GM18519 (cell line): ENCODE data around the gene SHCBP1L.
"Not testable (repeated sequence)": the region's sequence is repeated elsewhere in the genome, so short reads cannot be mapped to it uniquely, and the experiment has no call there.

Experiments
- ATAC-seq: cut with Tn5 transposase; IDR thresholded peaks from one replicate; pipeline ENCODE4 v1.9.1; 2021; ENCODE audit warnings: mild to moderate bottlenecking, moderate library complexity; ENCODE audit not compliant: unreplicated experiment, low FRiP score

Gene SHCBP1L

GRCh38 chr1:182905321-182905720 lies 47.6 kb downstream of the SHCBP1L start:
- ATAC-seq: no peak

GRCh38 chr1:182901946-182902345 lies 51.0 kb downstream of the SHCBP1L start:
- ATAC-seq: not testable (repeated sequence)

- no peak for ATAC-seq
Measured at GRCh38 chr1:182897696-182898095, 55.3 kb downstream of the SHCBP1L start.

GRCh38 chr1:182890927-182891610 lies 61.9 kb downstream of the SHCBP1L start:
- ATAC-seq: no peak

- ATAC-seq: no peak
Measured at GRCh38 chr1:182889997-182890396, 63.0 kb downstream of the SHCBP1L start.

- no peak for ATAC-seq
Measured at GRCh38 chr1:182888736-182889531, 64.0 kb downstream of the SHCBP1L start.

GRCh38 chr1:182886985-182887384 lies 66.0 kb downstream of the SHCBP1L start:
- ATAC-seq: no peak

- no peak for ATAC-seq
Measured at GRCh38 chr1:182885591-182885990, 67.4 kb downstream of the SHCBP1L start.

- no peak for ATAC-seq
Measured at GRCh38 chr1:182884872-182885271, 68.1 kb downstream of the SHCBP1L start.

- ATAC-seq: no peak
Measured at GRCh38 chr1:182877842-182878241, 75.1 kb downstream of the SHCBP1L start.

- no peak for ATAC-seq
Measured at GRCh38 chr1:182877331-182877730, 75.6 kb downstream of the SHCBP1L start.

- no peak for ATAC-seq
Measured at GRCh38 chr1:182875889-182876288, 77.1 kb downstream of the SHCBP1L start.

GRCh38 chr1:182872881-182873280 lies 80.1 kb downstream of the SHCBP1L start:
- ATAC-seq: no peak

- no peak for ATAC-seq
Measured at GRCh38 chr1:182869241-182869666, 83.7 kb downstream of the SHCBP1L start.

GRCh38 chr1:182867861-182868260 lies 85.1 kb downstream of the SHCBP1L start:
- no peak for ATAC-seq

- ATAC-seq: no peak
Measured at GRCh38 chr1:182863940-182864339, 89.0 kb downstream of the SHCBP1L start.

- ATAC-seq: no peak
Measured at GRCh38 chr1:182862827-182863226, 90.1 kb downstream of the SHCBP1L start.

GRCh38 chr1:182861994-182862393 lies 91.0 kb downstream of the SHCBP1L start:
- no peak for ATAC-seq

GRCh38 chr1:182860658-182861057 lies 92.3 kb downstream of the SHCBP1L start:
- ATAC-seq: no peak

GRCh38 chr1:182857212-182857611 lies 95.8 kb downstream of the SHCBP1L start:
- ATAC-seq: no peak

GRCh38 chr1:182855911-182856310 lies 97.1 kb downstream of the SHCBP1L start:
- no peak for ATAC-seq

GRCh38 chr1:182851825-182852224 lies 101.1 kb downstream of the SHCBP1L start:
- no peak for ATAC-seq
